K562 (cell line): Measurements from ENCODE around the gene INTS6.

ENCODE experiments used
- CBFA2T3 ChIP-seq: fragments of 450-650 bp; IDR thresholded peaks from 2 replicates; pipeline ENCODE4 v1.6.1; 2017
- CTCF ChIP-seq, 3 experiments: IDR thresholded peaks in 2 of 3; conservative IDR thresholded peaks in 1 of 3; 2 replicates each; pipeline ENCODE4 v1.5.1; 2011 to 2012; ENCODE audit warnings: low read length in 3 of 3, mild to moderate bottlenecking in 3 of 3, control low read depth in 2 of 3, improper control_type of control experiment in 1 of 3, inconsistent platforms in 1 of 3, low read depth in 1 of 3, mixed read lengths in 1 of 3, moderate library complexity in 1 of 3; ENCODE audit not compliant: insufficient read depth in 2 of 3
- ELK1 ChIP-seq: sonication (generic); formaldehyde crosslinking; IDR thresholded peaks from 2 replicates; pipeline ENCODE4 v1.8.1; 2022; ENCODE audit warnings: missing genetic modification reagents
- KLF1 ChIP-seq: fragments of 450-650 bp; IDR thresholded peaks from 2 replicates; pipeline ENCODE4 v1.6.1; 2016; ENCODE audit warnings: missing genetic modification characterization, missing compliant biosample characterization
- NBN ChIP-seq: fragments of 450-650 bp; IDR thresholded peaks from 2 replicates; pipeline ENCODE4 v1.6.1; 2016; ENCODE audit warnings: low read depth, mild to moderate bottlenecking
- ZNF324 ChIP-seq: fragments of 250-450 bp; sonication (Bioruptor Pico); IDR thresholded peaks from 2 replicates; pipeline ENCODE4 v1.4.0; 2020; ENCODE audit warnings: mild to moderate bottlenecking

- TF ChIP-seq ZNF324 (CRISPR knock-in tag) (no peak), NBN (no peak), CBFA2T3 (no peak), CTCF (IDR thresholded peaks at IDR 0.05 in 2 of 3, conservative IDR thresholded peaks at IDR 0.05 in 1 of 3; ENCODE audit: insufficient read depth in 2 of 3, low read depth in 1 of 3, low read length in 3 of 3) (no peak), KLF1 (tag) (no peak), ELK1 (CRISPR knock-in tag) (no peak)
Observed at GRCh38 chr13:51501096-51501495, 48.3 kb upstream of the INTS6 start.
